Heart right ventricle (tissue), 16 donors: Measurements from ENCODE around the gene PLEKHG3. TPM values are rescaled to one million over a fixed set of nuclear protein-coding genes. Genes with fewer than 3 reads are reported as not detected.

Experiments used
- ATAC-seq, 8 donors: fragments of 200-7000 bp; cut with Tn5 transposase; one replicate each; pipeline ENCODE4 v1.9.1; 2020; ENCODE audit warnings: mild to moderate bottlenecking in 8 of 8, moderate library complexity in 8 of 8, moderate number of reproducible peaks in 1 of 8
- DNase-seq, 2 donors: peaks; one replicate each; pipeline ENCODE4 v3.0.0-alpha.2; 2020
- H3K27ac ChIP-seq, 10 donors: fragments of 200-600 bp; sonication (generic) in 2 of 10; one replicate each; pipeline versions ENCODE4 v1.5.0 to v1.8.0; 2020 to 2022; ENCODE audit warnings: mild to moderate bottlenecking in 3 of 10
- H3K27me3 ChIP-seq, 7 donors: fragments of 200-600 bp; one replicate each; pipeline ENCODE4 v1.8.0; 2021 to 2022; ENCODE audit warnings: mild to moderate bottlenecking in 2 of 7
- H3K36me3 ChIP-seq, 9 donors: fragments of 200-600 bp; sonication (generic) in 1 of 9; one replicate each; pipeline versions ENCODE4 v1.5.0 to v1.8.0; 2020 to 2022; ENCODE audit warnings: mild to moderate bottlenecking in 2 of 9
- H3K4me1 ChIP-seq, 9 donors: fragments of 200-600 bp; sonication (generic) in 1 of 9; one replicate each; pipeline versions ENCODE4 v1.5.0 to v1.8.0; 2020 to 2022; ENCODE audit warnings: mild to moderate bottlenecking in 4 of 9
- H3K4me3 ChIP-seq, 10 donors: fragments of 200-600 bp; sonication (generic) in 2 of 10; one replicate each; pipeline versions ENCODE4 v1.5.0 to v1.8.0; 2020 to 2022; ENCODE audit warnings: mild to moderate bottlenecking in 7 of 10, moderate library complexity in 2 of 10
- H3K9me3 ChIP-seq, 11 donors: fragments of 200-600 bp in 10 of 11; sonication (generic) in 2 of 11; one replicate each; pipeline versions ENCODE4 v1.5.0 to v1.8.0; 2013 to 2022; ENCODE audit warnings: mild to moderate bottlenecking in 2 of 11, control low read depth in 1 of 11, moderate library complexity in 1 of 11
- CTCF ChIP-seq, 9 donors: fragments of 200-600 bp; sonication (generic) in 2 of 9; IDR thresholded peaks; one replicate each; pipeline versions ENCODE4 v1.5.0 to v1.8.0; 2021 to 2022; ENCODE audit warnings: antibody characterized with exemption in 9 of 9, mild to moderate bottlenecking in 5 of 9, moderate library complexity in 1 of 9
- WGBS, 2 donors: extraction: QIAGEN DNeasy Blood & Tissue Kit; methylation state at CpG; one replicate each; pipeline ENCODE4 v1.1.7; 2013; ENCODE audit warnings: inconsistent platforms in 1 of 2; 5-methylcytosine and 5-hydroxymethylcytosine counted together
- intact Hi-C, 10 donors: fragments of 100-400 bp; cut with DNase I; formaldehyde crosslinking; loops; one replicate each; pipeline versions ENCODE4 v1.11.1 to v1.14.2; 2022
- polyA plus RNA-seq, 2 donors: library from polyadenylated mRNA; stranded (reverse); fragments of 200-250 nt; gene quantifications; one replicate each; pipeline ENCODE4 v1.2.3, GENCODE V29; 2013
- total RNA-seq, 10 donors: library from RNA; stranded (reverse); fragmentation: NEBNext Ultra II Directional in 3 of 10; extraction: Animal tissue kit (Norgen Biotek cat#: 25700) in 3 of 10; gene quantifications; one replicate each; pipeline versions ENCODE4 v1.2.1 to v1.2.4, GENCODE V29; 2021 to 2023
- donor health status: Arrhythmogenic right ventricular cardiomyopathy.
- donor health status: ischemic (EF 13 %, LVEDD 7.1; RV severe dilation, severe dysfunction).
- donor health status: healthy with polysubstance abuse.
- donor health status: DM: no; HTN: yes; CAD: no.
- donor health status: DM: no; HTN: no; CAD: no.
- donor health status: ischemic (EF 25% LVEDD 6.9; RV normal size, moderate dysfunction).
- donor health status: ischemic (EF 25% LVEDD 5.7; RV mildly dilated, moderate dysfunction).
- donor health status: healthy.
- donor health status: DM: yes; HTN: yes; CAD: no.
- donor health status: Ischemic cardiomyopathy.
- donor health status: ischemic (EF 35%, LVEDD 5.7; RV mildly dilated, moderate dysfunction).
- donor health status: nonischemic (EF 11% LVEDD 7.7; RV severe dilation, severe dysfunction).
- donor health status: DM: yes; HTN: yes; CAD: no.
- donor health status: PGD.
- donor health status: ischemic (EF 29% LVEDD 5.4; RV normal size, mild dysfunction).
- donor health status: nonischemic (EF 23%, LVEDD 6.1; RV moderate dilation, normal function).

The PLEKHG3 gene
- total and polyA plus RNA-seq, 12 donors: 5.0 to 25.5 (median 15.4) TPM

GRCh38 chr14:64696355-64696857, 7.8 kb upstream of the PLEKHG3 start:
- H3K9me3 ChIP-seq: no peaks in the 10 kb centered on the region
- peaks cover 0 to 3% (median 0%) of the 10 kb centered on the region in 7 donors for H3K27me3 ChIP-seq
- H3K27ac ChIP-seq: no peak overlapping the region
- peaks cover 5 to 70% (median 38%) of the 10 kb centered on the region in 9 donors for H3K4me1 ChIP-seq
- WGBS, 2 donors: 69 to 77% methylated on average over 4 of the region's 4 CpGs
- intact Hi-C loops: no loop called here
- TF ChIP-seq CTCF (IDR thresholded peaks at IDR 0.05): no peak
- no peaks in the 10 kb centered on the region for H3K36me3 ChIP-seq
- no peak overlapping the region for H3K4me3 ChIP-seq
- DNase-seq (no peak), ATAC-seq (peak in 1 of 8 donors; percentile 74)

GRCh38 chr14:64698903-64699302, 5.3 kb upstream of the PLEKHG3 start:
- Histone ChIP-seq H3K27ac (peak overlapping the region in 1 of 10 donors; percentile 81), H3K4me1 (peaks cover 0 to 62% (median 25%) of the 10 kb centered on the region in 9 donors), H3K4me3 (no peak overlapping the region), H3K9me3 (no peaks in the 10 kb centered on the region), H3K36me3 (no peaks in the 10 kb centered on the region), H3K27me3 (peaks cover 0 to 21% (median 4%) of the 10 kb centered on the region in 7 donors)
- intact Hi-C loops: no loop called here
- ATAC-seq (peak in 3 of 8 donors; percentile 13 to 23 (median 20)), DNase-seq (no peak)
- TF ChIP-seq CTCF (IDR thresholded peaks at IDR 0.05): no peak
- WGBS, 2 donors: 74 to 80% methylated on average over 7 of the region's 7 CpGs

- intact Hi-C loops: no loop called here
- H3K27me3 ChIP-seq: peaks cover 0 to 33% (median 4%) of the 10 kb centered on the region in 7 donors
- peaks cover 0 to 60% (median 25%) of the 10 kb centered on the region in 9 donors for H3K4me1 ChIP-seq
- 78 to 81% methylated on average over 2 of the region's 2 CpGs for WGBS, 2 donors
- H3K27ac ChIP-seq: no peak overlapping the region
- no peaks in the 10 kb centered on the region for H3K36me3 ChIP-seq
- ATAC-seq: no peak
- H3K4me3 ChIP-seq: no peak overlapping the region
- no peak for TF ChIP-seq CTCF (IDR thresholded peaks at IDR 0.05)
- DNase-seq: no peak
- no peaks in the 10 kb centered on the region for H3K9me3 ChIP-seq
These were observed 3.9 kb upstream of the PLEKHG3 start for GRCh38 chr14:64700290-64700689.

GRCh38 chr14:64700894-64701293, 3.3 kb upstream of the PLEKHG3 start:
- Histone ChIP-seq H3K27ac (no peak overlapping the region), H3K4me1 (peaks cover 1 to 63% (median 23%) of the 10 kb centered on the region in 9 donors), H3K4me3 (no peak overlapping the region), H3K36me3 (no peaks in the 10 kb centered on the region), H3K27me3 (peaks cover 0 to 35% (median 4%) of the 10 kb centered on the region in 7 donors), H3K9me3 (no peaks in the 10 kb centered on the region)
- intact Hi-C loops: no loop called here
- 95 to 99% methylated on average over 4 of the region's 4 CpGs for WGBS, 2 donors
- TF ChIP-seq CTCF (IDR thresholded peaks at IDR 0.05): no peak
- DNase-seq (no peak), ATAC-seq (no peak)
